Activated CD4-positive, alpha-beta memory T cell treated with anti-CD3 and anti-CD28 coated beads, Interleukin-2, amount 10 ng/mL, durations not matched to agents 7 days and 5 days (primary cell): Measurements from ENCODE around the gene KPTN. TPM values are rescaled to one million over a fixed set of nuclear protein-coding genes. Genes with fewer than 3 reads are reported as not detected.

ENCODE experiments used
- CTCF ChIA-PET: fragments of 350-600 bp; sonication (Branson Sonifier 250); formaldehyde crosslinking; loops from one replicate; lab custom pipeline; 2021; ENCODE audit warnings: antibody characterized with exemption, inconsistent platforms; lab: Charles Lee
- POLR2A ChIA-PET: fragments of 350-600 bp; sonication (Branson Sonifier 250); formaldehyde crosslinking; loops from one replicate; lab custom pipeline; 2021; ENCODE audit warnings: antibody characterized with exemption; lab: Charles Lee
- DNase-seq: peaks from one replicate; pipeline ENCODE4 v3.0.0-alpha.2; 2020
- H3K27ac Mint-ChIP-seq: one replicate; pipeline ENCODE4 v1.8.0; 2021; ENCODE audit warnings: mild to moderate bottlenecking, mixed read lengths
- H3K27me3 Mint-ChIP-seq: one replicate; pipeline ENCODE4 v1.8.0; 2021; ENCODE audit warnings: mixed read lengths
- H3K36me3 Mint-ChIP-seq: one replicate; pipeline ENCODE4 v1.8.0; 2021; ENCODE audit warnings: low read depth, mixed read lengths
- H3K4me1 Mint-ChIP-seq: one replicate; pipeline ENCODE4 v1.8.0; 2021; ENCODE audit warnings: mixed read lengths
- H3K4me3 Mint-ChIP-seq: one replicate; pipeline ENCODE4 v1.8.0; 2021; ENCODE audit warnings: mild to moderate bottlenecking, mixed read lengths
- H3K9me3 Mint-ChIP-seq: one replicate; pipeline ENCODE4 v1.8.0; 2021; ENCODE audit warnings: mixed read lengths
- total RNA-seq, 2 experiments: library from RNA; stranded (reverse); gene quantifications; one replicate each; pipeline ENCODE4 v1.2.3, GENCODE V29; 2021

KPTN gene
- total RNA-seq, 2 experiments from 2014 or later: 6.6 to 7.7 TPM

DNA sequence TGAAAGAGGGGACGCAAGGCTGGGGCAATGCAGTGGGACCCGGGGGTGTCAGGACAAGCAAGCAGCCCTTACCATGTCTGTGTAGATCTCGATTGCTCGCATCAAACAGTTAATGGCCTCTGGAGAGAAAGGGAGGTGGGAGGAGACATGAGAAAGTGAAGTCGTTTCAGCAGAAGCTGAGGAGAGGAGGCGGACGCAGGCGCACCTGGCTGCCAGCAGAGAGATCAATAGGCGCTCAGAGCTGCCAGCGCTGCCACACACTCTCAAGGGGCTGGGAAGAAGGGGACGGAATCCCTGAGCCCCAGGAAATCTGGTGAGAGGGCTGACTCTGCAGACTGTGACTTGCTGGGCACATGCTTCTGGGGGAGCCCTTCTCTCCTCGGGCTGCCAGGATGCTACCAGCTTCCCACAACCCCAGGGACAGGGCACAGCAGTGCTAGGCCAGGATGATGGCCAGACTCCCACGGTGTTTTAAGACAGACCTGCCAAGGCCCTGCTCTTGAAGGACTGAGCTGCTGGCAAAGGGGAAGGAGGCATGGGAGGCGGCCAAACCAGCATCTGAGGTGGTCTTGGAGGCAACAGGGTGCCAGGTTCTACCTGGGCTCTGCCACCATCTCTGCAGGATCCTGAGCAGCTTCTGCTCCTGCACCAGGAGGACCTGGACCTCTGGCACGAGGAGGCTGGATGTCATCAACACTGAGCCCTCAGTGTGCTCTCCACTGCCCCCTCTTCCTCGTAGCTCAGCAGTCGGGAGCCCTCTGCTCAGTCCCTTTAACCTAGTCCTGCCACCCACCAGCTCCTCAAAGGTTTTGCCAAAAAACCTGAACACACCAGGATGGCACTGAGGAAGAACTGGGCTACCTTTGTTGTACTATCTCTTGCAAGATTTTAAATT lies 11.7 kb upstream of the KPTN start:
- Mint-ChIP-seq H3K9me3 (no peaks in the 10 kb centered on the region), H3K27ac (no peak overlapping the region)
- POLR2A ChIA-PET: interaction anchor here (1.4 to 1.5 kb wide), 2 partner anchors 12 kb away, joined by 4 read pairs; no protein-coding TSS in a partner anchor

DNA sequence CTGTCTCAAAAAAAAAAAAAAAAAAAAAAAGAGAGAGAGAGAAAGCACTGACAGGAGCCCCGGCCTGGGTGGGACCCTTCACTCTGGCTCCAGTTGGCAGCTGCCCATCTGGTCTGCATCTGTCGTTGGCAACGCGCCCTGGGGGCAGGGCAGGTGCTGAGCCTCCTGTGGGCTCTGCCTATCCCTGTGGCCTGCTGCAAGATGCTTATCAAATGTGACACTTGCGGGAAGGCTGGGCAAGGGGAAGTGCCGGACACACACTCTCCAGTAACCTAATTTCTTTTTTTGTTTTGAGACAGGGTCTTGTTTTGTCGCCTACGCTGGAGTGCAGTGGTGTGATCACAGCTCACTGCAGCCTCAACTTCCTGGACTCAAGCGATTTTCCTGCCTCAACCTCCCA lies 10.7 kb upstream of the KPTN start:
- Mint-ChIP-seq H3K4me1 (no peaks in the 10 kb centered on the region), H3K36me3 (peaks cover 32% of the 10 kb centered on the region), H3K27me3 (no peaks in the 10 kb centered on the region), H3K4me3 (no peak overlapping the region), H3K27ac (no peak overlapping the region), H3K9me3 (no peaks in the 10 kb centered on the region)
- CTCF ChIA-PET: interaction anchor here (0.7 to 3.9 kb wide), 3 partner anchors 9 to 245 kb away, joined by 3 to 16 read pairs (median 3); partner anchors contain the start of gene KPTN
- POLR2A ChIA-PET: interaction anchor here (1.4 to 1.5 kb wide), 2 partner anchors 11 to 13 kb away, joined by 4 read pairs; no protein-coding TSS in a partner anchor
- no peak for DNase-seq

More for the DNA sequence above, 11.7 kb upstream of the KPTN start:
- H3K4me3 Mint-ChIP-seq: no peak overlapping the region
- CTCF ChIA-PET: interaction anchor here (3.9 kb wide), 1 partner anchor 13 kb away, joined by 16 read pairs; the partner anchor contains the start of gene KPTN
- no peaks in the 10 kb centered on the region for H3K4me1 Mint-ChIP-seq
- H3K36me3 Mint-ChIP-seq: peaks cover 29% of the 10 kb centered on the region
- no peaks in the 10 kb centered on the region for H3K27me3 Mint-ChIP-seq
- no peak for DNase-seq

DNA sequence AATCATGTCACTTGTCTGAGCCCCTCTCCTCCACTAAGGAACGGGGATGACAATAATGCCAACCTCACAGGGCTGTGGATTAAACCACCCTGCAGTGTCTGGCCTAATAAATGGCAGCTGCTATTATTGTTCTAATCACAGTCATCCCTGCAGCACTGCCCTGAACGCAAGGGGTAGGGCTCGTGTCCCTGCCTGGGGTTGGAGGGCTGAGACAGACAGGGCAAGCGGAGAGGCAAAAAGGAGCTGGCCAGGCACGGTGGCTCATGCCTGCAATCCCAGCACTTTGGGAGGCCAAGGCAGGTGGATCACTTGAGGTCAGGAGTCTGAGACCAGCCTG lies 10.2 kb upstream of the KPTN start:
- CTCF ChIA-PET: interaction anchor here (0.7 to 3.9 kb wide), 3 partner anchors 10 to 246 kb away, joined by 3 to 16 read pairs (median 3); partner anchors contain the start of gene KPTN
- no peak overlapping the region for H3K4me3 Mint-ChIP-seq

DNA sequence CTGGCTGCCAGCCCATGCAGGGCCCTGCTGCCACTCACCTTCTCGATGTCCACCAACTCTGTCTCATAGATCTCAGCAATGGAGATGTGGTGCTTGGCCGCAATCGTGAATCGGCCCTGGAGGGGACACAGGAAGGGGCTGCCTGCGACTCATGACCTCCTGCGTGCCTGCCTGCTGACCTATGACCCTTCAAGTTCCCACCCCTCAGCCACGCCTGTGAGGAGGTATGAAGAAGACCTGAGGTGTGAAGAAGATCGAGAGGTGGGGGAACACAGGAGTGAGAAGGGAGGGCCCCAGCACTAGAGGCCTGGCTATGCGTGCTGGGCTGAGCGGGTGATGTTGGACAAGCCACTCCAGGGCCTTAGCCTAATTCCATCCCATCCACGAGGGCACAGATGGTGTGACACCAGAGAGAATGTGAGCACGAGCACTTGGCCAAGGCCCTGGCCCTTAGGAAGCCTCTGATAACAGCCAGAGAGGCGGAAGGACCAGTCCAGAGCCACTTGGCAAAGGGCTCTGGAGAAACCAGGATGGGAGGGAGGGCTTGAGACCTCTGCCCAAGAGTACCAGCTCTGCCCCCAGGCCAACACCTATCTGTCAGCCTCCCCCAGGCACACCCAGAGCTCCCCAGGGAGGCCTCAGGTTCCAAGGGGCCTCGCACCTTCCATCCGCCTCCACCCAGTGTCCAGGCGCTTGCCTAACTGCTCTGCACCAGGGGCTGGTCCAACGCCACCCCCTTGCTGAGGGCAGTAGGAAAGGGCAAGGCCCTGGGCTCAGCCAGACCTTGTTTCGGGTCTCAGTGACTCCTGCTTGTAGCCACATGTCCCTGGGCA lies 9.6 kb upstream of the KPTN start:
- ChIA-PET CTCF (interaction anchor here (0.7 to 3.9 kb wide), 2 partner anchors 11 to 247 kb away, joined by 3 to 16 read pairs; partner anchors contain the start of gene KPTN), POLR2A (no interaction called here)
- Mint-ChIP-seq H3K9me3 (no peaks in the 10 kb centered on the region), H3K4me3 (no peak overlapping the region), H3K27me3 (no peaks in the 10 kb centered on the region), H3K36me3 (peaks cover 31% of the 10 kb centered on the region), H3K4me1 (no peaks in the 10 kb centered on the region), H3K27ac (peak overlapping the region; percentile 56)
- no peak for DNase-seq

More for the DNA sequence above, 10.2 kb upstream of the KPTN start:
- H3K4me1 Mint-ChIP-seq: no peaks in the 10 kb centered on the region
- H3K9me3 Mint-ChIP-seq: no peaks in the 10 kb centered on the region
- H3K36me3 Mint-ChIP-seq: peaks cover 35% of the 10 kb centered on the region
- H3K27me3 Mint-ChIP-seq: no peaks in the 10 kb centered on the region
- H3K27ac Mint-ChIP-seq: no peak overlapping the region
- no peak for DNase-seq
- POLR2A ChIA-PET: no interaction called here

DNA sequence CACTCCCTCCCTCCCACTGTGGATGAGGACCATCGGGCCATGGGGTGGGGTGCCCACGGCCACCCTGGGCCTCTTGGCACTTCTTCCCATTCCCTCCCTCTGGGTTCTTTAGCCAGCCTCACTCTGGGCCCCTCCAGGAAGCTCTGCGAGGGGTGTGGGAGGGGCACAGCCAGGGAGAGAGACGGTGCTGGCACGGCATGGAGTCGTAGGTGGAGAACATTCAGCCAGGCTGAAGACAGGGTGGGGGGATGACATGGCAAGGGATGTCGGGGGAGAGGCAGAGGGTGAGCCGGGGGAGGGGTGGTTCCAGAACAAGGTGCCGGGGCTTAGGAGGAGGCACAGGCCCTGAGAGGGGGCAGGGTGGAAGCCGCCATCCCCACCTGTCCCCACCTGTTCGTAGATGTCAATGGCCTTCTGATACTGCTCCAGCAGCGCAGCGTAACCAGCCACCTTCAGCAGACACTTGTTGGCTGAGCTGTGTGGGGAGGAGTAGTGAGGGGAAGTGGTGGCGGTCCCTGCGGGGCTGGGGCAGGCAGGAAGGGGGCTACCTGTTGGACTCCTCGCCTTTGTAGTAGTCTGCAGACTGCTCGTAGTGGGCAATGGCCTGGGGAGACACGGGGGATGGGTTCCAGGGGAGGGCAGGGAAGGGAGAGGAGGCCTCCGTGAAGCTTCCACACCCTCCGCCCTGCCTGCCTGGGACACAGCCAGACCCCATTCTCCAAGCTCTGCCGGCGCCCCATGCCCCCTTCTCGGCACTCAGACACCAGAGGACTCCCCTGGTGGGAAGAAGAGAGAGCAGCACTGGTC lies 8.8 kb upstream of the KPTN start:
- DNase-seq: no peak
- Mint-ChIP-seq H3K27ac (no peak overlapping the region), H3K9me3 (no peaks in the 10 kb centered on the region), H3K27me3 (no peaks in the 10 kb centered on the region), H3K4me1 (no peaks in the 10 kb centered on the region), H3K36me3 (peaks cover 31% of the 10 kb centered on the region), H3K4me3 (no peak overlapping the region)
- ChIA-PET POLR2A (interaction anchor here (1.8 kb wide), 1 partner anchor 23 kb away, joined by 5 read pairs; the partner anchor contains the start of gene NAPA), CTCF (interaction anchor here (0.6 kb wide), 1 partner anchor 38 kb away, joined by 6 read pairs; no protein-coding TSS in a partner anchor)

DNA sequence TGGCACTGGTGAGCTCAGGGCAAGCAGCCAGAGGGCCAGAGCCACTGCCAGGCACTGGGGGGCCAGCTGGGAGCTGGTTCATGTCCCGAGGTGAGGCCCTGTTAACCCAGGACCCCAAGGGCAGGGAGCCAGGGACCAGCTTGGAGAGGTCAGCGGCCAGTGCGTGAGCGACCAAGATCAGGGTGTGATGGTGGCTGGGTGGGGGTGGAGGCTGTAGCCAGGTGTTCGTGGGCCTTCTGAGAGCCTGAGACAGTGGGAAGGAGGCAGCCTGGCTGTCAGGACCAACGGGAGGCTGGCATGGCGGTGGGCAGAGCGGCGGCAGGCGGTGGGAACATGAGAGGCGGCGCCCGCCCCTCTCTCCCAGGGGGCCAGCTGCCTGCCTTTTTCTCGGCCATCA lies 8.1 kb upstream of the KPTN start:
- ChIA-PET POLR2A (interaction anchor here (1.8 kb wide), 1 partner anchor 23 kb away, joined by 5 read pairs; the partner anchor contains the start of gene NAPA), CTCF (interaction anchor here (0.6 kb wide), 1 partner anchor 37 kb away, joined by 6 read pairs; no protein-coding TSS in a partner anchor)
- Mint-ChIP-seq H3K36me3 (peaks cover 35% of the 10 kb centered on the region), H3K27me3 (no peaks in the 10 kb centered on the region), H3K4me3 (no peak overlapping the region), H3K4me1 (peaks cover under 1% of the 10 kb centered on the region), H3K27ac (no peak overlapping the region), H3K9me3 (no peaks in the 10 kb centered on the region)
- DNase-seq: no peak

DNA sequence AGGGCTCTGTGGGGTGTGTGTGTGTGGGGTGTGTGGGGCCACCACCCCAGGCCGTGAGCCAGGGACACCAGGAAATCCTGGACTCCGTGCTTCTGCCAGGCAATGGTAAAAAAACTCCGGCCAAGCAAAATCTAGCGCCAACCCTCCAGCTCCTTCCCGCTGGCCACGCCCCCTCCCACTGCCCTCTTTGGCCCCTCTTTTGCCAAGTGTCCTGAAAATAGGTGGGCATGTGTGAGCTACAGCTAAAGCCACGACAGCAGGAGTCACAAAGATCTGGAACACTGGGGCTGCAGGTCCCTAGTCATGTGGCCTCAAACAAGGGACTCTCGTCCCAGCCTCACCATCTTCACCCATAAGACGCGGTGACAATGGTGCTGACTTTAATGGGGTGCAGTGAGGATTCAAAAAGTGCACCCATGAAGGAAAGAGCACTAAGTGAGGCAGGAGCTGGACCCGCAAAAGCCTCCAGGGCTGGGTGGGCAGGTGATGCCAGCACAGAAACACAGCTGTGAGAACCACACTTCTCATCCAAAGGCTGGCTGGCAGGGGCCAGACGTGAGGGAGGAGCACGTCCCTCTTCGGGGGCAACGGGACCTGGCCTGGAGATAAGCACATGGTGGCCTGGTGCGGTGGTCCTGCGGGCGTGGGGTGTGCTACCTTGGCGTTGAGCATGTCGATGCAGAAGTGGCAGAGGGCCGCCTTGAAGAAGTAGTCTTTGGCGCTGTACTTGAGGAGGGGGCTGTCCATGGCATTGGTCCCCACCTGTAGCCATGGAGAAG lies 7.5 kb upstream of the KPTN start:
- Mint-ChIP-seq H3K36me3 (peaks cover 35% of the 10 kb centered on the region), H3K27me3 (no peaks in the 10 kb centered on the region), H3K27ac (no peak overlapping the region), H3K4me3 (no peak overlapping the region), H3K9me3 (no peaks in the 10 kb centered on the region), H3K4me1 (peaks cover 2% of the 10 kb centered on the region)
- no peak for DNase-seq
- ChIA-PET POLR2A (interaction anchor here (1.2 to 1.8 kb wide), 2 partner anchors 16 to 24 kb away, joined by 3 to 5 read pairs; partner anchors contain the start of gene NAPA), CTCF (no interaction called here)

DNA sequence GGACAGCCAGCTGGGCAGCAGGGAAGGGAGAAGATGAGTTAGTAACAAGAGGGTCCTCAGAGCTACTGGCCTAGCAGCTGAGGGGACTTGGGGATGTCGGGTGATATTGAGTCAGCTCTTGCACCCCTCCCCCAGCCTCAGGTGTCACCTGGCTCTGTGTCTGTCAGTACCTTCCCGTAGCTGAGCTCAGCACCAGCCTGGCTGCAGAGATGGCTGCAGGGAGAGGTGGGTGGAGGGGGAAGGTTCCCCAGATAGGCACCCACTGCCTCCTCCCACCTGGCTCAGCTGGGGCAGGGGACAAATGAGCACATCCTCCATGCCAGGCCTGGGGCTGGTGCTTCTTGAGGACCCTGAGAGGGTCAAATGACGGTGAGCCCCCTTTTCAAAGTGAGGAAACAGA lies 6.8 kb upstream of the KPTN start:
- no peaks in the 10 kb centered on the region for H3K27me3 Mint-ChIP-seq
- no peak overlapping the region for H3K4me3 Mint-ChIP-seq
- CTCF ChIA-PET: interaction anchor here (0.6 kb wide), 1 partner anchor 9 kb away, joined by 3 read pairs; no protein-coding TSS in a partner anchor
- no peaks in the 10 kb centered on the region for H3K9me3 Mint-ChIP-seq
- POLR2A ChIA-PET: interaction anchor here (0.7 to 1.2 kb wide), 2 partner anchors 17 to 22 kb away, joined by 3 read pairs; no protein-coding TSS in a partner anchor
- H3K4me1 Mint-ChIP-seq: peaks cover 5% of the 10 kb centered on the region
- peaks cover 32% of the 10 kb centered on the region for H3K36me3 Mint-ChIP-seq
- DNase-seq: no peak
- H3K27ac Mint-ChIP-seq: no peak overlapping the region

DNA sequence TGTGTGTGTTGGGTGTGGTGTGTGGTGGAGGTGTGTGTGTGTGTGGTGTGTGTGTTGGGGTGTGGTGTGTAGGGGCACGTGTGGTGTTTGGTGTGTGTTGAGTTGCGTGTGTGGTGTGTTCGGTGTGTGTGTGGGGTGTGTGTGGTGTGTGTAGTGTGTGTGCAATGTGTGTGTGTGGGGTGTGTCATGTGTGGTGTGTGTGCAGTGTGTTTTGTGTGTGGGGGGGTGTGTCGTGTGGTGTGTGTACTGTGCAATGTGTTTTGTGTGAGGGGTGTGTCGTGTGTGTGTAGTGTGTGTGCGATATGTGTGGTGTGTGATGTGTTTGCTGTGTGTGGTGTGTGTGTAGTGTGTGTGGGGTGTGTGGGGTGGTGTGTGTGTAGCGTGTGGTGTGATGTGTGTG lies 6.0 kb upstream of the KPTN start:
- no peak for DNase-seq
- H3K27ac Mint-ChIP-seq: no peak overlapping the region
- POLR2A ChIA-PET: interaction anchor here (0.7 to 1.2 kb wide), 2 partner anchors 18 to 23 kb away, joined by 3 read pairs; no protein-coding TSS in a partner anchor
- H3K4me1 Mint-ChIP-seq: peaks cover 13% of the 10 kb centered on the region
- H3K9me3 Mint-ChIP-seq: no peaks in the 10 kb centered on the region
- peaks cover 37% of the 10 kb centered on the region for H3K36me3 Mint-ChIP-seq
- no peak overlapping the region for H3K4me3 Mint-ChIP-seq
- no peaks in the 10 kb centered on the region for H3K27me3 Mint-ChIP-seq
- CTCF ChIA-PET: no interaction called here

DNA sequence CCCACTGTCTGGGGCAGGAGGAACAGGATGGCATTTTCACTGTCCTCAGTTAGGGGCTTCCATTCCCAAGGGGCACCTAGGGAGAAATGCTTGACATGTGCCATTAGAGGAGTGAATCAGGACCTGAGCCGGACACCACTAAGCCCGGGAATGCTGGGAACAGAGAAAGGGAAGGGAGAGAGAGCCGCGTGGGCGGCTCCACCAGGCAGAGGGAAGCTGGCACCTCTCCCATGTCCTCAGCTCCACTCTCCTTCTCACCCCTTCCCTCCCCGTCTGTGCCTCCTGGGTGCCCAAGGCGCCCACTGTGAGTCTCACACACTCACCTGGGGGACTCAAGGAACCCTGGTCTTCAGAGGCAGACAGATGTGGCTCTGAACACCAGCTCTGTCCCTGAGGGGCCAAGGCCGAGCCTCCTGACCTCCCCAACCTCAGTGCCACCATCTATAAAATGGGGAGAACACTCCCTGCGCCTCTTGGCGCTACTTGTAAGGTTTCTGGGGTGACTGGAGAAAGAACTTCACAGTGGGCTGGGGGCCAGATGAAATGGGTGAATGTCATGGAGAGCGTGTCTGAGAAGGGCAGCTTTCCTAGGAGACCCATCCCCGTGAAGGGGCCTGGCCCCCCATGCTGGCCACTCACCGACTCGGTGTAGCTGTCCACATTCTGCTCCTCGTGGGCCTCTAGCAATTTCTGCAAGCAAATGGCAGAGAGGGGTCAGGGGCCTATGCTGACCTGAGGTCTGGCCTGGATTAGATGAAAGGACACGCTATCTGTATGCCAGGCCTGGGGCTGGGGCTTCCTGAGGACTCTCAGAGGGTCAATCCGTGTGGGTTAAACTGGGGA lies 5.3 kb upstream of the KPTN start:
- H3K36me3 Mint-ChIP-seq: peaks cover 37% of the 10 kb centered on the region
- no peaks in the 10 kb centered on the region for H3K27me3 Mint-ChIP-seq
- CTCF ChIA-PET: no interaction called here
- POLR2A ChIA-PET: interaction anchor here (1.1 to 1.2 kb wide), 2 partner anchors 26 to 209 kb away, joined by 3 read pairs; no protein-coding TSS in a partner anchor
- DNase-seq: no peak
- peaks cover 18% of the 10 kb centered on the region for H3K4me1 Mint-ChIP-seq
- H3K27ac Mint-ChIP-seq: no peak overlapping the region
- no peak overlapping the region for H3K4me3 Mint-ChIP-seq
- no peaks in the 10 kb centered on the region for H3K9me3 Mint-ChIP-seq
